ENCODE data around the gene FAAP20. TPM values are rescaled to one million over a fixed set of nuclear protein-coding genes. Genes with fewer than 3 reads are reported as not detected.

Gene FAAP20
- total and polyA plus RNA-seq, 2 of the 8 experiments (the other 6 are each of a cell fraction or from before 2014, with no cell fraction given): 58.4 to 99.8 TPM

GRCh38 chr1:2168535-2168934 lies 26.0 kb downstream of the FAAP20 start (continued):
- TF ChIP-seq KDM5A (IDR thresholded peaks at IDR 0.05; ENCODE audit: low read length): no peak
- no peak for TF ChIP-seq TAF7 (optimal IDR thresholded peaks at IDR 0.05; ENCODE audit: borderline replicate concordance, low read depth, low read length)
- TF ChIP-seq BCL11A (IDR thresholded peaks at IDR 0.05; ENCODE audit: low read depth in 2 of 2, low read length in 2 of 2): no peak
- TF ChIP-seq KDM1A (IDR thresholded peaks at IDR 0.05; ENCODE audit: borderline replicate concordance, low read length): no peak

Data from H1 (cell line).